HG02981 (cell line): ENCODE measurements around the gene DDX28.
"Not testable (repeated sequence)": the region's sequence is repeated elsewhere in the genome, so short reads cannot be mapped to it uniquely, and the experiment has no call there.

Source experiments
- ATAC-seq: cut with Tn5 transposase; IDR thresholded peaks from one replicate; pipeline ENCODE4 v1.9.1; 2021; ENCODE audit warnings: mild to moderate bottlenecking, moderate library complexity; ENCODE audit not compliant: unreplicated experiment

The DDX28 gene

GRCh38 chr16:67995423-67995822 is 27.6 kb downstream of the DDX28 start:
- no peak for ATAC-seq

- not testable (repeated sequence) for ATAC-seq
Measured at GRCh38 chr16:67994040-67994408, 29.0 kb downstream of the DDX28 start.

DNA sequence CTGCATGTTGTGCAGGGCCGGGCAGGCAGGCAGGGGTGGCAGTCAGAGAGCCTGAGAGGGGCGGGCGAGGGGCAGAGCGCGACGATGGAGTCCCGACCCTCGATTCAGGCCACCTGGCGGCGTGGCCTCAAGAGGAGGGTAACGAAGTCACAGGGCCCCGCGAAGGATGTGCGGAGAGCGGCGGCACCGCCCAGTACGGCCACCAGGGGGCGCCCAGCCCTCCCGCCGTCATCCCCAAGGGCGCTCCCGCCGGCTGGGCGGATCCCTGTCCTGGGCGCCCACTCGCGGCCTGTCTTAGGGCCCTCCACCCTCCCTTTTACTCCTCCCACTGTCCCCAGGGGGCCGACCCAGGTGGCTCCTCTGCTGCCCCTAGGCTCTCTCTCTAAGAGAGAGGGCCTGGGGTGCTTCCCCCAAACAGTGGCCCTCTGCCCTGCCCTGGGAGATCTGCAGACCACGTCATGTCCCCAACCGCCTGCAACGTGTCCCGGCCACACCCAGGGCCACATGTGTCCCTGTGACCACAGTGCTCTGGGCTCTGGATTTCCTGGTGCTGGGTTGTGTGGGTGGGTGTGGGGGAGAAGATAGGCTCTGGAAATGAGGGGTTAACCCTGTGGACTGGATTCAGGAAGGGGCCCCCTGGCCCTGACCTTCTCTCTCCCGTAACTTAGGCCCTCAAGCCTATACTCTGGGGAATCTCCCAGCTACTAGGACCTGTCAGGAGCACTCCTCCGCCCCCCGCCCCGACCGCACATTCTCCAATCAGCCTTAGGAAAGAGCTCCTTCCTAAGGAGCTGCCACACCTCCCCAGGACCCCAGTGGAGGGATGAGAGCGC is 29.6 kb downstream of the DDX28 start:
- ATAC-seq, result peak; percentile 61

DNA sequence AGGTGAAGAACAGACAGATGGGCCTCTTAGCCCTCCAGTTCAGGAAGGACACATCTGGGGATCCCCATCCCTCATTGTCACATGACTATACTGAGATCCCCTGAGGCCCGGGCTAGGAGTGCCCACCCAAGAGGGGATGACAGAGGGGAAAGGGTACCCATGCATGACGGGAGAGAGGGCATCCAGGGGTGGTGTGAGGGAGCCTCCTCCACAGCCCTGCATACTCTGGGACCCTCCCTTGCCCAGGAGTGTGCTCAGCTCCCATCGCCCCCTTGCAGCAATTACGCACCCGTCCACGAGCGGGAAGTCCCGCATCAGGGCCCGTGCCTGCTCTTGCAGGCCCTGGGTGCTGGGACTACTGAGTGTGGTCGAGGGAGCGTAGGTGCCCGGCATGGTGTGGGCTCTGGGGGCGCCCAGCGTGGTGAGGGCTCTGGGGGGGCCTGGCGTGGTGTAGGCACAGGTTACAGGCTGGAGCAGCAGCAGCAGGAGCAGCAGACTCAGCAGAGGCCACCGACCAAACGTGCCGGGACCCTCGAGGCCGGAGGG is 30.3 kb downstream of the DDX28 start:
- ATAC-seq, result no peak

DNA sequence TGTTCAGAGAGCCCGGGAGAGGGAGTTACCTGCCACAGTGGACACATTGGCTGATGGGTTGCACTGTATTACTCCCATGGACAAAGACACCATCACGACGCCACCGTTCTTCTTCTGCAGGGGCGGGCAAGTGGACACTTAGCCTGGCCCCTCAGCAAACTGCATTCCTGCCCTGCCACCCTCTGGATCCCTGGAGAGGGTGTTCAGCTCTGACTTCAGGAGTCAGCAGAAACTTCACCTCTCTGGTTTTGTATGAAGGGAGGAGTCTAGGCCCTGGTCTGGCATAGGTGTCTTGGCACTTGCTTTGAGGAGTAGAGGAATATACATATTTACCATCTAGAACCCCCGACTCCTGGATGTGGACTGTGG is 33.0 kb downstream of the DDX28 start:
- ATAC-seq, result no peak

GRCh38 chr16:67989322-67990017 is 33.6 kb downstream of the DDX28 start:
- no peak for ATAC-seq

- no peak for ATAC-seq
Measured at GRCh38 chr16:67988675-67989074, 34.4 kb downstream of the DDX28 start.

GRCh38 chr16:67987460-67988160 is 35.4 kb downstream of the DDX28 start:
- no peak for ATAC-seq

DNA sequence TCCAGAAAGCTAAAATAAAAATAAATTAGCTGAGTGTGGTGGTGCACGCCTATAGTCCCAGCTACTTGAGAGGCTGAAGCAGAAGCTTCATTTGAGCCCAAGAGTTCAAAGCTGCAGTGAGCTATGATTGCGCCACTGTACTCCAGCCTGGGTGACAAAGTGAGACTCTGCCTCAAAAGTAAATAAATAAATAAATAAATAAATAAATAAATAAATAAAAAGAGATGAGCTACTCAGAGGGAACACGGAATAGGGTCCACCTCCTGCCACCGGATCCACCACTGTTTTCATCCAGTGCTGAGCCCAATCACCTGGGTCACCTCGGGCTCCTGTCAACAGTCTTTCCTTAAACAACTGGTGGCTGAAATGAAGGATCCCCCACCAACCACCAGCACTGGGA is 36.1 kb downstream of the DDX28 start:
- no peak for ATAC-seq

DNA sequence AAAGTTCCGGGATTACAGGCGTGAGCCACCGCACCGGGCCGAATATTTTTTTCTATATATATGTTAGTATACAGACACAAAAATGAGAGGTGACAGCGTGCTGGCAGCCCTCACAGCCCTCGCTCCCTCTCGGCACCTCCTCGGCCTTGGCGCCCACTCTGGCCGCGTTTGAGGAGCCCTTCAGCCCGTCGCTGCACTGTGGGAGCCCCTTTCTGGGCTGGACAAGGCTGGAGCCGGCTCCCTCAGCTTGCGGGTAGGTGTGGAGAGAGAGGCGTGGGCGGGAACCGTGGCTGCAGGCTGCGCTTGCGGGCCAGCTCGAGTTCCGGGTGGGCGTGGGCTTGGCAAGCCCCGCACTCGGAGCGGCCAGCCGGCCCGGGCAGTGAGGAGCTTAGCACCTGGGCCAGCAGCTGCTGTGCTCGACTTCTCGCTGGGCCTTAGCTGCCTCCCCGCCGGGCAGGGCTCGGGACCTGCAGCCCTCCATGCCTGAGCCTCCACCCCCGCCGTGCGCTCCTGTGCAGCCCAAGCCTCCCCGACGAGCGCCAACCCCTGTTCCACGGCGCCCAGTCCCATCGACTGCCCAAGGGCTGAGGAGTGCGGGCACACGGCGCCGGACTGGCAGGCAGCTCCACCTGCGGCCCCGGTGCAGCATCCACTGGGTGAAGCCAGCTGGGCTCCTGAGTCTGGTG is 40.9 kb downstream of the DDX28 start:
- no peak for ATAC-seq

GRCh38 chr16:67979955-67980678 is 42.9 kb downstream of the DDX28 start, which contains the start of gene DPEP3:
TSS of gene DPEP3 (minus strand) at chr16:67980499. CDS start at chr16:67980380, 119 bp downstream.
- no peak for ATAC-seq

DNA sequence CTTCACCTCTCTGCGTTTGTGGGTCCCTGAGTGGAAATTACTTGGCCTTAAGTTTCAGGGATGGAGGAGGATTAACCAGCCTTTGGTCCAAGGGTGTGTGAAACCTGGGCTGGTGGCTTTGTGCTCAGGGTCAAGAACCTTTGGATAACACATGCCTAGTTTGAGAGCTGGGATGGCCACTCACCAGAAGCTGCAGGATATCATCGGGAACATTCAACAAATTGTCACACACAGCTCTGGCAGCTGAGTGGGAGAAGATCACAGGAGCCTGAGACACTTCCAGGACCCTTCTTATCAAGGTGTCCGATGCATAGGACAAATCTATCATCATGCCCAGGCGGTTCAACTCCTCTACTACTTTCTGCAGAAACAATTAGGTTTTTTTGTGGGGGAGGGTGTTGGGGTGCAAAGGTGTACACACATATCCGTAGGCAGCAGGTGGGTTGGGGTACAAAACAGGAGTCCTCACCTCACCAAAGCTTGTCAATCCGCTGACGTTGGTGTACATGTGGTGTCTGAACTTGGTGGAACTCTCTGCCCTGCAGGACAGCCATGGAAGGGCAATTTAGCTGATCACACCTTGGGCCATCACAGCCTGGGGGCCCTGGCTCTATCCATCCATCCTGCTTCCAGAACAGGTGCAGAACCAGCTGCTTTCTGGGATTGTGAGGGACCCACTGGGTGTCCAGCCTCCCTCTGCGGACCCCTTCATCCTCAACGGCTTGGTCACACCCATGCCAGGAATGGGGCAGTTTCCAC is 45.4 kb downstream of the DDX28 start:
- ATAC-seq, result no peak

GRCh38 chr16:67977005-67977404 is 46.0 kb downstream of the DDX28 start:
- no peak for ATAC-seq

DNA sequence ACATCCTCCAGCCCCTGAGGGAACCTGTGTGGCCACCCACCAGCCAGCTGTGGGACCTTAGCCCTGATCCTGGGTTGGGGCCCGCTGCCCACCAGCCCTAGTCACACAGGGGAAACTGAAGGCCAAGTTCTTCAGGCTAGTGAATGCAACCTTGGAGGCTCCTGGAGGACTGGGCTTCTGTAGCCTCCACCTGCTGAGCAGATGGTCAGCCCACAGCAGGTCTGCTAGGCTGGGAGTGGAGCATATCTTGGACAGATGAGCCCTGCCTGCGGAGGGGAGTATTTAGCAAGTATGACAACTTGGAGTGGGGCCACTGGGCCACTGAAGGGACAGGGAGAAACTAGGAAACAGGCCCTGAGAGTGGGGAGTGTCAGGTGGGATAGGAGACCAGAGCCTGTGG is 46.8 kb downstream of the DDX28 start:
- ATAC-seq, result no peak

- ATAC-seq, result no peak
Measured at GRCh38 chr16:67975321-67976105, 47.5 kb downstream of the DDX28 start.

DNA sequence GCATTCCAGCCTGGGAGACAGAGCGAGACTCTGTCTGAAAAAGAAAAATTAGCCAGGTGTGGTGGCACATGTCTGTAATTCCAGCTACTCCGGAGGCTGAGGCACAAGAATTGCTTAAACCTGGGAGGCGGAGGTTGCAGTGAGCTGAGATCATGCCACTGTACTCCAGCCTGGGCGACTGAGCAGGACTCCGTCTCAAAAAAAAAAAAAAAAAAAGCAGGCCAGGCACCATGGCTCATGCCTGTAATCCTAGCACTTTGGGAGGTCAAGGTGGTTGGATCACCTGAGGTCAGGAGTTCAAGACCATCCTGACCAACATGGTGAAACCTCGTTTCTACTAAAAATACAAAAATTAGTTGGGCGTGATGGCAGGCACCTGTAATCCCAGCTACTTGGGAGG is 50.7 kb downstream of the DDX28 start:
- ATAC-seq, result not testable (repeated sequence)

DNA sequence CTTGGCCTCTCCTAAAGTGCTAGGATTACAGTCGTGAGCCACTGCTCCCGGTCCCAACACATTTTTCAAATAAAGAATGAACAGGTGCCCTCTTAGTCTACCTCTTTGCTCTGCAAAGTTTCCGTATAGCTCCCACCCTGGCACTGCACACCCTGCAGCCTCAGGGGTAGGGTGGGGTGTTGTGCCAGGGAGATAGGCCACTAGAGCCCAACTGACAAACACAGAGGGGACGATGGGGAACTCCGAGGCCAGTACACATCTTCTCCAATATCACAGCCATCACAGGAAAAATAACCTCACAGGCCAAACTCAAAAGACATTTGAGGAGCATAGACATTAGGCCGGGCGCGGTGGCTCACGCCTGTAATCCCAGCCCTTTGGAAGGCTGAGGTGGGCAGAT is 51.9 kb downstream of the DDX28 start:
- ATAC-seq, result no peak
